ENCODE data around the gene ALDH1L1. TPM values are rescaled to one million over a fixed set of nuclear protein-coding genes. Genes with fewer than 3 reads are reported as not detected.

Gene ALDH1L1
- total and polyA plus RNA-seq, 2 of the 4 experiments (the other 2 are of a cell fraction), result not detected

- dilution Hi-C loops (cut with HindIII; ENCODE audit: low sequenced_read_pairs, unreplicated experiment) (no loop called here), intact Hi-C loops (cut with micrococcal nuclease) (loop anchor here (1.0 to 10.0 kb wide), 6 partner anchors 113 to 389 kb away; partner anchors contain the start of genes CHST13 and ZXDC), in situ Hi-C loops (cut with MboI; ENCODE audit: low sequenced_read_pairs) (loop anchor here (5.0 kb wide), 1 partner anchor 254 kb away; no protein-coding TSS in a partner anchor)
- Histone ChIP-seq H3K27me3 (ENCODE audit: control insufficient read depth, insufficient read depth, low read length) (peaks cover 38% of the 10 kb centered on the region), H3K79me1 (ENCODE audit: low read depth in 1 of 2, low read length in 2 of 2) (no peaks in the 10 kb centered on the region), H2BK5ac (ENCODE audit: low read depth, low read length, poor library complexity, severe bottlenecking) (no peak overlapping the region), H2BK20ac (ENCODE audit: low read depth, low read length) (no peak overlapping the region), H3K9me3 (ENCODE audit: control insufficient read depth, insufficient read depth, low read length) (no peaks in the 10 kb centered on the region), H3K9ac (ENCODE audit: low read depth, low read length) (no peak overlapping the region), H4K5ac (ENCODE audit: low read depth, low read length) (no peak overlapping the region), H4K91ac (ENCODE audit: insufficient read depth, low read depth, low read length) (no peak overlapping the region), H3K4me2 (ENCODE audit: low read depth, low read length) (no peak overlapping the region), H2BK15ac (ENCODE audit: low read depth, low read length) (no peak overlapping the region), H3K36me3 (ENCODE audit: control insufficient read depth, insufficient read depth, low read length) (no peaks in the 10 kb centered on the region), H2BK120ac (ENCODE audit: low read depth, low read length) (no peak overlapping the region), H3K9me1 (ENCODE audit: insufficient read depth, low read length) (no peaks in the 10 kb centered on the region), H3K4me1 (ENCODE audit: control insufficient read depth, insufficient read depth, low read length) (no peaks in the 10 kb centered on the region), H3K27ac (ENCODE audit: insufficient read depth, low read length) (no peak overlapping the region), H3K56ac (ENCODE audit: extremely low read depth, insufficient read depth, low read length) (no peak overlapping the region), H2AFZ (replicated peaks; ENCODE audit: low read length, poor library complexity) (no peak overlapping the region), H3K4ac (ENCODE audit: low read depth, low read length) (no peak overlapping the region), H3K18ac (ENCODE audit: low read depth, low read length) (no peak overlapping the region), H3K23ac (ENCODE audit: low read depth, low read length) (no peak overlapping the region), H4K8ac (ENCODE audit: low read depth in 2 of 2, low read length in 2 of 2) (no peak overlapping the region), H2AK5ac (ENCODE audit: low read depth, low read length) (no peak overlapping the region), H2AK9ac (replicated peaks; ENCODE audit: low read depth, low read length, poor library complexity) (no peak overlapping the region), H3K14ac (replicated peaks; ENCODE audit: low read depth, low read length) (no peak overlapping the region), H3K4me3 (ENCODE audit: insufficient read depth, low read depth, low read length) (no peak overlapping the region), H4K20me1 (ENCODE audit: insufficient read depth, low read length) (no peaks in the 10 kb centered on the region)
- TF ChIP-seq ELK1 (IDR thresholded peaks at IDR 0.05; ENCODE audit: borderline replicate concordance, low read depth, low read length) (no peak), NFE2L2 (IDR thresholded peaks at IDR 0.05; ENCODE audit: low read depth, low read length) (no peak), CEBPB (IDR thresholded peaks at IDR 0.05; ENCODE audit: low read depth, low read length) (no peak), CTCF (conservative IDR thresholded peaks at IDR 0.05; ENCODE audit: low read depth, low read length) (no peak), SMC3 (IDR thresholded peaks at IDR 0.05; ENCODE audit: low read depth, low read length) (no peak), MXI1 (IDR thresholded peaks at IDR 0.05; ENCODE audit: borderline replicate concordance, low read depth, low read length) (no peak), POLR2A (IDR thresholded peaks at IDR 0.05; ENCODE audit: low read depth, low read length) (no peak), MAFK (IDR thresholded peaks at IDR 0.05; ENCODE audit: low read depth, low read length) (no peak), CHD1 (IDR thresholded peaks at IDR 0.05; ENCODE audit: low read depth, low read length) (no peak), USF2 (IDR thresholded peaks at IDR 0.05; ENCODE audit: low read depth, low read length) (no peak), RFX5 (IDR thresholded peaks at IDR 0.05; ENCODE audit: low read depth, low read length) (no peak), BHLHE40 (IDR thresholded peaks at IDR 0.05; ENCODE audit: low read depth, low read length) (no peak)
- BruUV-seq (replicated peaks), result no TSS peak
- DNase-seq (no peak), ATAC-seq (ENCODE audit: low read depth) (no peak)
- CTCF ChIA-PET, result interaction anchor here (0.6 to 2.7 kb wide), 8 partner anchors 12 to 739 kb away, joined by 3 to 10 read pairs (median 4); no protein-coding TSS in a partner anchor
- POLR2A ChIA-PET (ENCODE audit: unreplicated experiment), result no interaction called here
- 27% methylated on average over 3 of the region's 6 CpGs; no CpG with 5 or more reads in 1 of the 2 experiments for WGBS, 2 experiments (ENCODE audit: extremely low coverage in 2 of 2, insufficient read length in 1 of 2)
Measured at GRCh38 chr3:126133606-126134005, 46.8 kb downstream of the ALDH1L1 start.
